ENCODE measurements around the gene ADAMTS6.

The ADAMTS6 gene

DNA sequence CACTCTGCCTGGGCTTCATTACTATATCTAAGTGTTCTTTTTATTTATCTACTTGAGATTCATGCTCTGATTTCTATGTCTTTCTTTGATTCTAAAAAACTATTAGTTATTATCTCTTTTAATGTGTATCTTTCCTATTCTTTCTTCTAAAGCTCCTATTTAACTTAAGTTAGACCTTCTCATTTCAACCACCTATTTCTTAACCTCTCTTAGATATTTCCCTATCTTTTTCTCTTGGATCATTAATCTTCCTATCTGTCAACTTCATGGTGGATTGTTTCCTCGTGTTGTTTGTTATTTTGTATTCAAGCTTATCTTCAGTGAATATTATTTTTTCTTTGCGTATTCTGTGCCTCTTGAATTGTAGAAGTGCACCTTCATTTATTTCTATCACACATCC, 202.1 kb downstream of the ADAMTS6 start:
- no peak for DNase-seq (ENCODE audit: low read depth)

- no peak for DNase-seq (ENCODE audit: low read depth)
Measured at GRCh38 chr5:65276178-65276890, 205.4 kb downstream of the ADAMTS6 start.

DNA sequence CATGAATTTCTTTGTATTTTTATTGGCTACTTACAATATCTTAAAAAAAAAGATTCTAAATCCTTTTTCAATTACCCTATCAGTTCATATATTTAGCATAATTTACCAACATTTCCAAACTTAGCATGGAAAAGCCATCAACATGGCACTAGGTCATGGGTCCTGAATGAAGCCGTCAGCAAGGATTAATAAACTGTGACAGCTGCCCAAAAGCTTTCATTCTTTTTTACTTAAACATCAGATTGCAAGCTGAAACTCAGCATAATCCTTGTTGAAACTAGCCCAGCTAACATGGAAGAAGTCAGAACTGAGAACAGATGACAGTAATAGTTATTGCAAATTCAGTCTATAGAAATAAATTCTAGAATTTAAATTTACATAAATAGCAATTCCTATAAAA, 209.8 kb downstream of the ADAMTS6 start:
- DNase-seq (ENCODE audit: low read depth) = no peak

DNA sequence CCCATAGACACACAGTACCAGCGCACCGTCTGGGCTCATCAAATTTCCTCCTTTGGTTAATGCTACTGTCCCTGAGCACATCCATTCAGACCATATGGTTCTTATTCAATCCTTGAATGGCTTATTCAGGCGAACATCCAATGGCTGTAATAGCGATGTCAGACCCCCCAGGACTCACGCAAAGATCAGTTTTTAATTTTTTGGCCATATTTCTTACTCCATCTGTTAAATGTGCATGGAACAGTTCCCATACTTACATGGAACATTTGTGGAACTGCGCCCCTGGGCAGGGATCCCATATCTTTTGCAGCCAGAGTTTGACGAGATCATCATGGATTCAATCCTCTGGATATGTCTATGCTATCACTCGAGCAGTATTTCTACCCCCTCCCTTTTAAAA, 213.2 kb downstream of the ADAMTS6 start:
- DNase-seq (ENCODE audit: low read depth) = no peak

GRCh38 chr5:65264420-65264819, 217.3 kb downstream of the ADAMTS6 start:
- no peak for DNase-seq (ENCODE audit: low read depth)

DNA sequence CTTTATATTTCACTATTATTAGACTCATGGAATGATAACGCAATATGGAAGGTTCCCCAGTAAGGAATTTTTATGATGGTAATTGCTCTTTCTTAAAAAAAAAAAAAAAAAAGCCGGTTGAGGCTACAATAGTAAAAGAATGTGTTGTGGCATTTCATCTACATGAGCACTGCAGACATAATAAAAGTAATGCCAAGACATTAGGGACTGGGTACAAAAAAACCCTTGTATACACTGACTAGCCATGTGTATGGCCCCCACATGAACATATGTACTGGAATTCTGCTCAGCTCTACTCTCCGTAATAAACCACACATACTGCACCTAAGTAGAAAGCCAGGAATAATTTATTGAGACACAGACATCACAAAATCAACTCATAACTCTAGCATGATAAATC, 218.4 kb downstream of the ADAMTS6 start:
- no peak for DNase-seq (ENCODE audit: low read depth)

- no peak for DNase-seq (ENCODE audit: low read depth)
Measured at GRCh38 chr5:65262649-65263059, 219.1 kb downstream of the ADAMTS6 start.

DNA sequence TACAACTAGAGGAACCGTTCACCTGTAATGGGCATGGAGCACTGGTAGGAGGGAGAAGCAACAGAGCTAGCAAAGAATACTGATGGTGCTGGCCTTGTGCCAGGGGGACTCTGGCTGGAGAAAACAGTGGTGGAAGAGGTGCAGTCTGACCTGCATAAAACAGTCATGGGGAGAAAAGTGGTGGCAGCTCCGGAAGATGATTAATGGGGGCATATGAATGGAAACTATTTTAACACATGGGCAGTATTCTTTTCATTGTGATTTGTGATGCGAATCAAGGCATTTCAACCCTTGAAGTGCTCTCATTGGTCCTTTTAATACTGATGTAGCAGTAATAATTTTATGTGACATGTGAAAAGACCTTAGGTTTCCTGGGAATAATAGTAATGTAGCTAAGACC, 219.6 kb downstream of the ADAMTS6 start:
- DNase-seq (ENCODE audit: low read depth) = no peak

DNA sequence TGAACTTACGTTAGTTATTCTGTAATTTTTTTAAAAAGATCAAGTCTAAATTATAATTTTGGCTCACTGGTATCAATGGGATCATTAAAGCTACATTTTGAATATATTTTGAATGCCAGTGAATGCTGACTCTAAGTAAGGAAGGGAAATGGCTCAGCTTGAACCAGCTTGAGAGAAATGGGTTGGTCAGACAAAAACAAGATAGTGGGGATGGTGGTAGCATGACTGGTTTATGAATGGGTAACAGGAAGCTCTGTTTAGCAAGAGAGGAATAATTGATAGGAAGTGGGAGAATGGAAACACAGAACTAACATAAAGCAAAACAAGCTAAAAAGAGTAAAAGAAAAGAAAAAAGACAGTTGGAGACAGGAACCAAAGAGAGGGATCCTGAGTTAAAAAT, 220.2 kb downstream of the ADAMTS6 start:
- no peak for DNase-seq (ENCODE audit: low read depth)

- DNase-seq (ENCODE audit: low read depth) = no peak
Measured at GRCh38 chr5:65255294-65255693, 226.4 kb downstream of the ADAMTS6 start.

DNA sequence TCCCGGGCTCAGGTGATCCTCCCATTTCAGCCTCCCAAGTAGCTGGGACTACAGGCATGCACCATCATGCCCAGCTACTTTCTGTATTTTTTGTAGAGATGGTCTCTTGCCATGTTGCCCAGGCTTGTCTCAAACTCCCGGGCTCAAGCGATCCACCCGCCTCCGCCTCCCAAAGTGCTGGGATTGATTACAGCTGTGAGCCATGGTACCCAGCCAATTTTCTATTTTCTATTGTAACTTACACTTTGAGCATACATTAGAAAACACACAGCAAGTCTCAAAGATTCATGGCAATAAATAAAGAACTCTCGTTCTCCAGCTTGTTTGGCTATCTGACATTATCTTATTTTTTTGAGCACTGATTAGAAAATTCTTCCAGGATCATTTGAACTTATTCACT, 228.7 kb downstream of the ADAMTS6 start:
- no peak for DNase-seq (ENCODE audit: low read depth)

DNA sequence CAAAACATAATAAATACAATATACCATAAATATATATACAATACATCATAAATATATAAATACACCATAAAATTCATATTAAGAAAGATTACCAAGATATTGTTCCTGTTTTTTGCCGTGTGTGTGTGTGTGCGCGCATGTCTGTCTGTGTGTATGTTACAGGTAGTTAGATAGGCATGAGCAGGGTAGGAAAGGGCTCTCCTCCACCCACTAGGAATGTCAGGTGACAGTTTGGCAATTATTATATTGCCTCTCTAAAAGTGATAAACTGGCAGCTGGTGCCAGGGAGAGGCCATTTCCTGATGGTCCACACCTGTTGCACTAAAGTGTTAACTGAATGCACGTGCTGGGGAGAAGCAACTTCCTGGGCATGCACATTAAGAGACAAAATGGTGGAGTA, 232.8 kb downstream of the ADAMTS6 start:
- no peak for DNase-seq (ENCODE audit: low read depth)

GRCh38 chr5:65247594-65247993, 234.1 kb downstream of the ADAMTS6 start:
- DNase-seq (ENCODE audit: low read depth) = no peak

GRCh38 chr5:65246741-65247140, 235.0 kb downstream of the ADAMTS6 start:
- no peak for DNase-seq (ENCODE audit: low read depth)

DNA sequence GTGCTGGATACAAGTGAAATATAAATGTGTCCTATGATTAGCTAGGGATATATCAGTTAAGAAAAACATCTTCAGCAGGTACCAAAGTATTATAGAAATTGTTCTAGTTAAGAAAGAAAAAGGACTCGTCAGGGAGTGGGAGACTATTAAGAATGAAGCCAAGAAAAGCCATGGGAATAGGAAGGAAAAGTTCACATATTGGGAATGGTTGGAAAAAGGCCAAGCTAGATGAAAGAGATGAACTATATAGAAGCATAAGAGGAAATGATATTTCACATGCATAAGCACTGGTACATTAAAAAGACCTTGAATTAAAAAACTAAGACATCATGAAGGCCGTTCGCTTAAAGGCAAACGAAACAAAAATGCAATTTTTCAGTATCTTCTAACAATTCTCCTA, 237.7 kb downstream of the ADAMTS6 start:
- DNase-seq (ENCODE audit: low read depth) = no peak

DNA sequence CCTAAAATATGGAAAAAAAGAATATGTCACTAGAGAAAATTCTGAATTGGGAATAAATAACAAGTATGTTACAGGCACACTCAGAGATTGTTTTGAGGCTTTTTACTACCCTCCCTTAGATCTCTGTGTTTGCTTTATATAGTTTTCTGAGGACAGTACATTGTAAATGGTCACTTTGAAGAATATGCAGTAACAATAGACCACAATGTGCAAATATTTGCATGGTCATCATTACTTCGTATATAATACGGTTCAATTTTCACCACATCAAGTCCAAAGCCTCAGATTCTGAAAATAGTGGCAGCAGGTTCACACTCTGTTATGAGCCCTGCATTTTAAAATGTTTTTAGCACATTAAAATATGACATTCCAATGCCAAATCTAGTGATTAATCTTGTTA, 238.6 kb downstream of the ADAMTS6 start:
- DNase-seq (ENCODE audit: low read depth) = no peak

DNA sequence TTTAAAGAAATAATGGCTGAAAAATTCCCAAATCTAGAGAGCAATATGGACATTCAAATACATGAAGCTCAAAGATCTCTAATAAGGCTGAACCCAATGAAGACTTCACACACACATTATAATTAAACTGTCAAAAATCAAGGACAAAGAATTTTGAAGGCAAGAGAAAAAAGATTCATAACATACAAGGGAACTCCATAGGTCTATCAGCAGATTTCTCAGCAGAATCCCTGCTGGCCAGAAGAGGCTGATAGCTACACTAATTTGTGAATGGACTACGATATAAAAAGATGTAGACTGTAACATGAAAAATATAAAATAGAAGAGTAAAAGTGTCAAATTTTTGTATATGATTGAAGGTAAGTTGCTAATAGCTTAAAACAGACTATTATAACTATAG, 251.9 kb downstream of the ADAMTS6 start:
- DNase-seq (ENCODE audit: low read depth) = no peak

- DNase-seq (ENCODE audit: low read depth) = no peak
Measured at GRCh38 chr5:65213921-65214525, 267.7 kb downstream of the ADAMTS6 start.

- no peak for DNase-seq (ENCODE audit: low read depth)
Measured at GRCh38 chr5:65209341-65209740, 272.4 kb downstream of the ADAMTS6 start.

GRCh38 chr5:65204966-65205365, 276.8 kb downstream of the ADAMTS6 start:
- no peak for DNase-seq (ENCODE audit: low read depth)

DNA sequence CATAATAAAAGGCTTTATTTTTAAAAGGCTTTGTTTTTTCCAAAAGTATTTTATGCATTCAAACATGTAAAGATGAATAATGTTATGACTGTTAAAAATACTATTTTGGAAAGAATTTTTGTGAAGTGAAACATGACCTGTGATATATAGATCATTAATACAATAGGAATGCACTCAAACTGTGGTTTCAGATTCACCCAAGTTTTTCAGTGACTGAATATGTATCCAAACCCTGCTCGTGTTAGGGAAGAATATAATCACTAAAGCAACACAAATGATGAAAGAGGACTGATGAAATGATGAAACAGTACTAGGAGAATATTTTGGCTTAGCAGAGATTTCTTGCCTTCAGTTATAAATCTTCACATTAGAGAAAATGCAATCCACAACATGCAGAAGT, 278.0 kb downstream of the ADAMTS6 start:
- no peak for DNase-seq (ENCODE audit: low read depth)

DNA sequence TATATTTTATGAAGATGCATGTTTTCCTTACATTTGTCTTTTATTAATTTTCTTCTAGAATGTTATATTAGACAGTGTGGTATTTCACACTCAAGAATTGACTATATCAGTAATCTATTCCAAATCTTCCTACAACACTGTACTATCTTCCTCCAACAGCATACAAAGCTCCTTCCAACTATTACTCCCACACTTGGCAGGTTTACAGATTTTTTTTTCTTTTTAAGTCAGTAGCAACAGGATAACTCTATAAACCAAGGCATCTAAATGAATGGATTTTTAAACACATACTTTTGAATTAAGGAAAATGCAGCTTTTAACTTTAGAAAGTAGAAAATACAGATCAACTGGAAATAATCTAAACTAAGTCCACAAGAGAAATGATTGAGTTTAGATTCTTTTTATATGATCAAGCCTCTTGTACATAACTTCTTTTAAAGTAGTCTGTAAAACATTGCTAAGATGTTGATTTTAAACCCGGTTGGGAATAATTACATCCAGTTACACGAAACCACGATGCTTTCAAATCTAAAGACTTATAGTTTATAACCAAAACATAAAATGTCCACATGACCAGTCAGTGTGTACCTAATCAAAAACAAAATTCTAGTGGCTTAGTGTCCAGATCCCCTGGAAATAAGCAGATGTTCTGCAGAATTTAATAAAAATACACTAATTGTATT, 281.6 kb downstream of the ADAMTS6 start:
- no peak for DNase-seq (ENCODE audit: low read depth)

- DNase-seq (ENCODE audit: low read depth) = no peak
Measured at GRCh38 chr5:65198456-65199120, 283.1 kb downstream of the ADAMTS6 start.

Measured in T follicular helper cell (primary cell).